Stimulated activated CD4-positive, alpha-beta T cell treated with anti-CD3 and anti-CD28 coated beads, Interleukin-4, amount 100 ng/mL, for 1 hour (primary cell): Measurements from ENCODE around the gene ENOSF1.

Experiments
- DNase-seq: peaks from one replicate; pipeline ENCODE4 v3.0.0-alpha.2; 2020

The ENOSF1 gene

DNA sequence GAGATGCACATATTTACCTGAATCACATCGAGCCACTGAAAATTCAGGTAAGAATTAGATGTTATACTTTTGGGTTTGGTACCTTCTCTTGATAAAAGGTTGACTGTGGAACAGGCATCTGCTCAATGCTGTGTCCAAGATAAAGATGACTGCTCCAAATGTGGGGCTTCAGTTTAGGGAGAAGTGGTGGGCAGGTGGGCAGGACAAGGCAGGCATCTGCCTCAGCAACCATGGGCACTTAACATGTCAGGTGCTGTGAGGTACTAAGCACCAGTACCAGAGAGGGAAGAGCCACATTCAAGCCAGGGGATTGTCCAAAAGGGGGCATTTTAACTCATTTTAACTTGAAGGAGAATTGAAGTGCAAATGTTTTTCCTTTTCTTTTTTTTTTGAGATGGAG, 41.0 kb downstream of the ENOSF1 start:
- DNase-seq: no peak

DNA sequence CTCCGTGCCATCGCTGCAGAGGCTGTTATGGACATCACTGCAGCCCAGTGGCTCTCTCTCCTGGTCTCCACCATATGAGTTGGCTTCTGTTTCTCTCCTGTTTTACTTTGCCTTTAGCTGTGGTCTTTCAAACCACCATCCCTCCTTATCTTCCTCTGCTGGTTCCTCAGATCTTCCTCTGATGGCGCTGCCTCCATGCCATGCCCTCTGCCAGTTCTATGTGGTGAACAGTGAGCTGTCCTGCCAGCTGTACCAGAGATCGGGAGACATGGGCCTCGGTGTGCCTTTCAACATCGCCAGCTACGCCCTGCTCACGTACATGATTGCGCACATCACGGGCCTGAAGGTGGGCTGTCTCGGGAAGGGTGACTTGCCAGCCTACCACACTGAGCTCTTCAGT, 41.9 kb downstream of the ENOSF1 start:
- DNase-seq: no peak

DNA sequence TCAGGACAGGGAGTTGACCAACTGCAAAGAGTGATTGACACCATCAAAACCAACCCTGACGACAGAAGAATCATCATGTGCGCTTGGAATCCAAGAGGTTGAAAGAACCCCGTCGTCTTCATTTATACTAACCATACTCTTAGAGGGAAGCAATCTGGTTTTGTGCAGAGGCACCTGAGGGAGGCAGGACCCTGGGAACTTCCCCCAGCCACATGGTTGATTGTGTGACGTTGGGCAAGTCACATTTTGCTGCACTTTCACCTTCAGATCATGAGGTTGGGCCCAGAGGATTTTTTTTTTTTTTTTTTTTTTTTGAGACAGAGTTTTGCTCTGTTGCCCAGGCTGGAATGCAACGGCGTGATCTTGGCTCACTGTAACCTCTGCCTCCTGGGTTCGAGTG, 43.4 kb downstream of the ENOSF1 start:
- DNase-seq: no peak

DNA sequence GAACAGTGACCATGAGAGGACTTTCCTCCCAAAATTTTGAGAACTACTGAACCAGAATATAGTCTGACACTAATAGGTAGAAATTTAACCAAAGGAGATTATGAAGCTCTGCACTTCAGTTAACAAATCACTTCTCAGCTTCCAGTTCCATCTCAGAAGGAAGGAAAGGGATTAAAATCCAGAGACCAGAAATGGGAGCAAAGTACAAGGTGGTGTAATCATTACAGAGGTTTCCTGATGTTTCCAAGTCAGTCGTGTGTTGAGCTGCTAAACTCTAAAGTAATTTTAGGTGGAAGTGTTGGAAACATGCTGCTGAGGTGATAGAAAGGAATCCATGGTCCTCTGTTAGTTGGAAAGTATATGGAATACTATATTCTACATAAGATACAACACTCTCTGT, 44.2 kb downstream of the ENOSF1 start:
- no peak for DNase-seq

DNA sequence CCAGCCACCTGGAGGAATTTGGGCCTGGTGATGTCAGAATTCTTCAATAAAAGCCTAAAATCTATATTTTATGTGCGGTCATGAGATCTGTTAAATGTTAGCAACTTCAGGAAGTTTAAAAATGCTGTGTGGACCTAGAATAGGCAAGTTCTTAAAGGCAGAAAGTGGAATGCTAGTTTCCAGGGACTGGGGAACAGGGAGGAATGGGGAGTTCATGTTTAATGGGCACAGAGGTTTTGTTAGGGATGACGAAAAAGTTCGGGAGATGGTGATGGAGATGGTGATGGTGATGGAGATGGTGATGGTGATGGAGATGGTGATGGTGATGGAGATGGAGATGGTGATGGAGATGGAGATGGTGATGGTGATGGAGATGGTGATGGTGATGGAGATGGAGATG, 45.8 kb downstream of the ENOSF1 start:
- DNase-seq: no peak

DNA sequence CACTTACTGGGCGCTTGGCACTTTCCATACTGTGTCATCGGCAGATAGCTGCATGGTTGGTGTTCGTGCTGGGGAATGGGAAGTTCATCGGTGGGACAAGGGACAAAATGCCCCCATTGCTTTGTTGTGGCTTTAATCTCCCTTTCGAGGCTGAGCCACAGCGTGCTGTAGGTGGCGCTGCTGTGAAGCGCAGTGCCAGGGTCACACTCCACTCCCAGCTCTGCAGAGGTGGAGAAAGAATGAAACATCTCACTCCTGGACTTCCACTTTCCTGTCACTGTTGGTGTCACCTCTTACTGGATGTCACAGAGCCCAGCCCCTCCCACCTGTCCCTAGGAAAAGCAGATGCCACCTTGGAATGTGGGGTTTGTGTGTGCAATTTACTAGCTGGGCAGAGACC, 46.3 kb downstream of the ENOSF1 start:
- no peak for DNase-seq

DNA sequence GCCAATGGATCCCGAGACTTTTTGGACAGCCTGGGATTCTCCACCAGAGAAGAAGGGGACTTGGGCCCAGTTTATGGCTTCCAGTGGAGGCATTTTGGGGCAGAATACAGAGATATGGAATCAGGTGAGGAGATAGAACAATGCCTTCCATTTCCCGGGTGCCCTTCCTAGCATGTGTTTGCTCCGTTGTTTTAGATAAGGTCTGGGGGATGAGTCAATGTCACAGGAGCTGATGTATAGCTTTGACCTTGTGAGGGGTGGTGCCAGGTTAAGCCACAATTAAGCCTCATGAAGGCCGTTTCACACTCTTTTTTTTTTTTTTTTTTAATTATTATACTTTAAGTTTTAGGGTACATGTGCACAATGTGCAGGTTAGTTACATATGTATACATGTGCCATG, 50.2 kb downstream of the ENOSF1 start:
- DNase-seq: no peak

DNA sequence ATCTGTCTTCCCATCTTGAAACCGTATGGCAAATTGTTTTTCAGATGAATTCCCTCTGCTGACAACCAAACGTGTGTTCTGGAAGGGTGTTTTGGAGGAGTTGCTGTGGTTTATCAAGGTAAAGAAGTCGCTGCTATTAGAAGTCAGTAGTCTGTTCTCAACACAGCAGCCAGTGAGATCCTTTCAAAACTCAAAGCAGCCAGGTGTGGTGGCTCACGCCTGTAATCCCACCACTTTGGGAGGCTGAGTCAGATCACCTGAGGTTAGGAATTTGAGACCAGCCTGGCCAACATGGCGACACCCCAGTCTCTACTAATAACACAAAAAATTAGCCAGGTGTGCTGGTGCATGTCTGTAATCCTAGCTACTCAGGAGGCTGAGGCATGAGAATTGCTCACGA, 52.8 kb downstream of the ENOSF1 start:
- no peak for DNase-seq

DNA sequence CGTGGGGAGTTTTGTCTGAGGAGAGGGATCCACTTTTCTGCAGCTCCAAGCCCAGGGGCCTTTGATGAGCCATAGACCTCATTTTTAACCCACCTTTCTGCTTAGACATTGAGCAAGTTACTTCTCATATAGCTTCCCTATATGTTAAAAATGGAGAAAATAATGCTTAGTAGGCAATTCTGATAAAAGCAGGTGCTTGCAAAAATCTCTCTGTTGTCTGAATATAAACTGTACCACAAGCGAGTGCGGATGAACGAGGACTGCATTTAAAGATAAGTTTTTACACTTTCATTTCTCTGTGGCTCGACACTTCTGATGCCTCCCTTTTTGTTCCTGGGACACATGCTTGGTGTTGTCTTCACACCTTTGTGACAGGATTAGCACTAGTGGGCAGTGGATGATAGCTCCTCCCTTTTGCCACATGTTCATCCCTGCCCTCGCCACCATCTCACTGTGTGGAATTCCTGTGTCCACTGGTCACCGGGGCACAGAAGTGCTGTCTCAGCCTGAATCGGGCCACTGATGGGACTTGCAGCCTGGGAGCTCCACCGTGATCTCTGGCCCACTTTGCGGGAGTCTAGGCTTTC, 53.4 kb downstream of the ENOSF1 start:
- no peak for DNase-seq

DNA sequence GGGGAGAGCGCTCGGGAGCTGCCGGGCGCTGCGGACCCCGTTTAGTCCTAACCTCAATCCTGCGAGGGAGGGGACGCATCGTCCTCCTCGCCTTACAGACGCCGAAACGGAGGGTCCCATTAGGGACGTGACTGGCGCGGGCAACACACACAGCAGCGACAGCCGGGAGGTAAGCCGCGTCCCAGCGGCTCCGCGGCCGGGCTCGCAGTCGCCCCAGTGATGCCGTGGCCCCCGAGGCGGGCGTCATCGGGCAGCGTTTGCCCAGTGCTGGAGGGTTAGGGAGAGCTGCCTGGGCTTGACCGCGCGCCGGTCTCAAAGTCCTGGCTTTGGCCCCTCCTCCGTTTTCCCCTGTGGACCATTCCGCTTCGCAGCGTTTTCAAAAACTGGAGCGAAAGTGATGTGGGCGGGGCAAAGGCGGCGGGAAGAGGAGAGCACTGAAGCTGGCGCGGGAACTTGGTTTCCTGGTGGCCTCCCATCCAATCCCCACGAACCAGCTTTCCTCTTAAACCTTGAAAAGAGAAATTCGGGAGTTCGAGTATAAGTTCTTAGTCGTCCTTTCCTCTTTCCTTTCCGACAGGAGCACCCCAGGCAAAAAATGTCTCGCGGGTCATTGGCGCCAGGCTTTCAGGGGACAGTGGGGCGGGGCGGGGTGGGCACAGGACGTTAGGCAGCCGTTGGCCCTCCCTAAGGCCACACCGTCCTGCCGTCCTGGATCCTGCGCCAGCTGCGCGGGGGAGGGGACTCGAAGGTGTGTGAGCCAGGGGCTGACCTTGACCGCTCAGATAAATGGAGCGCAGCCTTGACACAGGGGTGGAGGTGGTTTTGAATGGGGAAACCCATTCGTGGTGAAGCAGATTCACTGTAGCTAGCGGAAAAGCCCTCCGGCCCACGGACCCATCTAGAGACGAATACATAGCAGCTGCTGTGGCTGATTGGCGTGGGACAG, 54.2 kb downstream of the ENOSF1 start:
- peak; percentile 57 for DNase-seq

DNA sequence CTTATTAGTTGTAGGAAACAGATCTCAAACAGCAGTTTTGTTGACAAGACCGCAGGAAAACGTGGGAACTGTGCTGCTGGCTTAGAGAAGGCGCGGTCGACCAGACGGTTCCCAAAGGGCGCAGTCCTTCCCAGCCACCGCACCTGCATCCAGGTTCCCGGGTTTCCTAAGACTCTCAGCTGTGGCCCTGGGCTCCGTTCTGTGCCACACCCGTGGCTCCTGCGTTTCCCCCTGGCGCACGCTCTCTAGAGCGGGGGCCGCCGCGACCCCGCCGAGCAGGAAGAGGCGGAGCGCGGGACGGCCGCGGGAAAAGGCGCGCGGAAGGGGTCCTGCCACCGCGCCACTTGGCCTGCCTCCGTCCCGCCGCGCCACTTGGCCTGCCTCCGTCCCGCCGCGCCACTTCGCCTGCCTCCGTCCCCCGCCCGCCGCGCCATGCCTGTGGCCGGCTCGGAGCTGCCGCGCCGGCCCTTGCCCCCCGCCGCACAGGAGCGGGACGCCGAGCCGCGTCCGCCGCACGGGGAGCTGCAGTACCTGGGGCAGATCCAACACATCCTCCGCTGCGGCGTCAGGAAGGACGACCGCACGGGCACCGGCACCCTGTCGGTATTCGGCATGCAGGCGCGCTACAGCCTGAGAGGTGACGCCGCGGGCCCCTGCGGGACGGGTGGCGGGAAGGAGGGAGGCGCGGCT, 55.0 kb downstream of the ENOSF1 start, which contains the start of gene TYMS:
TYMS (plus strand) TSS at position 343 of the 690 bp plus-strand sequence; CDS start at position 433, 90 bp downstream.
- peak; percentile 40 for DNase-seq

DNA sequence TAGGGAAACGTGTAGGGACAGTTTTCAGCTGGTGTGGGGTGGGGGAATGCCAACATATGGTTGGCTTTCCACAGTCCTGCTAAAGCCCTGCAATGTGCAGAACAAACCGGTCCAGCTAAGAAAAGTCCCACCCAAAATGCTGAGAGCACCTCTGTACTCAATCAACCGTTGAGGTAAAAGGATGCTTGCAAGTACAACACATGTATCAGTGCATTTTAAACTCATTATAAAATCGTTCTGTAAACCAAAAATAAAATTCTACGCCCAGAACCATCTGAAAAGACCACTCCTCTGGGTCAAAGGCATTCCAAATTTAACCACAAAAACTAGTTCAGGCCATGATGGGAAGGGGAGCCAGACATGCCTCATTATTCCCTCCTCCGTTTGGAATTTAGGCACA, 57.0 kb downstream of the ENOSF1 start:
- DNase-seq: no peak

DNA sequence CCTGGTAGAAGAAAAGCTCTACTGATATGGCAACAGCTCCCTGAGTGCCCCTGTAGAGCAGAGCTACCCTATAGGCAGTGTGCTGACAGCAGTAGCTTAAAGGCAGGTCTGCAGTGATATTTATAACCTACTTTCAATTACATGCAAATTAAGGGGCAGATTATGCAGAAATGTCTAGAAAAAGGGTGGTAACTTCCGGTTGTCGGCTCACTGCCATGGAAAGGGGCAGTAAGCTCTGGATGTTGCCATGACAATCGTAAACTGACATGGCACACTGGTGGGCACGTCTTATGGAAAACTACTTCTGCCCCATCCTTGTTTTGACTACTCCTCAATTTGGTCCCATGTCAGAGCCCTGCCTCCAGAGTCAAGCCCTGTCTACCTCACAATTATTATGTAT, 57.8 kb downstream of the ENOSF1 start:
- no peak for DNase-seq

DNA sequence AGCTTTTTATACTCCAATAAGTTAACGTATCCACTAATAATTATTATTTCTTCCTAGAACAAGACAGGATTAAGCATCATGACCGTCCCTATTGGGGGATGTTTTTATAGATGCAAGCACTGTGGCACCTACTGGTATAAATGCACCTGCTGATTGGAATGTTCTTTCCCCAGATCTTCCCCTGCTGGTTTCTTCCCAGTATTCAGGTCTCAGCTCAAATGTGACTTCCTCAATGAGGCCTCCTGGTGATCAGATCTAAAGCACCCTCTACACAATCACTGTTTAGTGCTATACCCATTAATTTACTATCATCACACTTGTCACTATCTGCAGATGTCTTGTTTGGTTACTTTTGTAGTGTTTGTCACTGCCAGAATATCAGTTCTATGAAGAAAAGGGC, 58.9 kb downstream of the ENOSF1 start:
- no peak for DNase-seq

DNA sequence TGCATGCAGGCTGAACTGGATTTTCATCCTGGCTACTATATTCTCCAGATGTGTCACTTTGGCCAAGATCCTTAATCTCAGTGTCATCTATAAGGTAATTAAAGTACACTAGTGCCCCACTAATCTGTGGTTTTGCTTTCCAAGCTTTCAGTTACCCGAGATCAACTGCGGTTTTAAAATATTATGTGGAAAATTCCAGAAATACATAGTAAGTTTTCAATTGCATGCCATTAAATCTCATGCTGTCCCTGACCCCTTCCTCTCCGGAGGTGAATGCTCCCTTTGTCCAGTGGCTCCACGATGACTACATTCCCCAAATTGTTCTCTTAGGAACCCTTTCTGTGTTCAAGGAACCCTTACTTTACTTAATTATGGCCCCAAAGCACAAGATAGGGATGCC, 60.3 kb downstream of the ENOSF1 start:
- no peak for DNase-seq

DNA sequence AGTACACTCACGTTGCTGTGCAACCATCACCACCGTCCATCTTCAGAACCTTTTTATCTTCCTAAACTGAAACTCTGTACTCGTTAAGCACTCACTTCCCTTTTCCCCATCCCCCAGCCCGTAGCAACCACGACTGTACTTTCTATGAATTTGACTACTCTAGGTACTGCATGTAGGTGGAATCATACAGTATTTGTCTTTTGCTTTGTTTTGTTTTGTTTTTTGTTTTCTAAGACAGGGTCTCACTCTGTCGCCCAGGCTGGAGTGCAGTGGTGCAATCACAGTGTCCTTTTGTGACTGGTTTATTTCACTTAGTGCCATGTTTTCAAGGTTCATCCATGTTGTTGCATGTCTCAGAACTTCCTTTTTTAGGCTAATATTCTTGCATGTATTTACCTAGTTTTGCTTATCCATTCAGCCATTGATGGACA, 62.0 kb downstream of the ENOSF1 start:
- DNase-seq: no peak

DNA sequence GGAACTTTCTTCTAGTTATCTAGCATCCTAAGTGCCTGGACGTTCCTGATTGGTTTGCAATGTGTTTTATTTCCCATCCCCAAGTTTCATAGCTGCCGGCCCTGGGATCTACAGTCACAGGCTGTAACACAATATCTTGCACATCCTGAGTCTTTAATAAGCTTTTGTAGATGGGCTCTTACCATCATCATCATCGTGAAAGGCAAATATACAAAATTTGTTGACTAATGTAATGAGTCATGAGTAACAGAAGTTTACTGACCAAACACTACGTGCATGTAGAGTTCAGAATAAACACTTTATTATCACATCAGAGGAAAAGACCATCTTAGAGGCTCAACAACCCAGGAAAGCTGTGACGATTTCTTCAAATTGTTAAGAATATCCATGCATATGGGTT, 63.1 kb downstream of the ENOSF1 start:
- no peak for DNase-seq

DNA sequence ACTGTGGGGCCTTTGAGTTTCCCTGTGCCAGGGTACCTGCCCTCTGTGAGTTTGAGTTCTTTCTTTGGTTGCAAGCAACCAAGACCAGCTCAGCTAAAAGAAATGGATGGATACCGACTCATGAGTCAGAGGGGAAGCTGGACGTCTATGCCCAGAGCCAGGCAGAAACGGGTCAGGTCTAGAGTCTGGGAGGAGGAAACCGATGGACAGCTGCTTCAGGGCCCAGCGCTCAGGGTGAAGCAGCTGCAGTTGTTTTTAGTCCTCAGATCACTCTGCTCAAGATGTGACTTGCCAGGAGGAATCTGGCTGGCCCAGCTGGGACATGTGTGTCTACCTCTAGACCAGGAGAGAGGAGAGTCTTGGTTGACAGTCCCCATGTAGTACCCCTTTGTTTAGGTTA, 65.1 kb downstream of the ENOSF1 start:
- no peak for DNase-seq

DNA sequence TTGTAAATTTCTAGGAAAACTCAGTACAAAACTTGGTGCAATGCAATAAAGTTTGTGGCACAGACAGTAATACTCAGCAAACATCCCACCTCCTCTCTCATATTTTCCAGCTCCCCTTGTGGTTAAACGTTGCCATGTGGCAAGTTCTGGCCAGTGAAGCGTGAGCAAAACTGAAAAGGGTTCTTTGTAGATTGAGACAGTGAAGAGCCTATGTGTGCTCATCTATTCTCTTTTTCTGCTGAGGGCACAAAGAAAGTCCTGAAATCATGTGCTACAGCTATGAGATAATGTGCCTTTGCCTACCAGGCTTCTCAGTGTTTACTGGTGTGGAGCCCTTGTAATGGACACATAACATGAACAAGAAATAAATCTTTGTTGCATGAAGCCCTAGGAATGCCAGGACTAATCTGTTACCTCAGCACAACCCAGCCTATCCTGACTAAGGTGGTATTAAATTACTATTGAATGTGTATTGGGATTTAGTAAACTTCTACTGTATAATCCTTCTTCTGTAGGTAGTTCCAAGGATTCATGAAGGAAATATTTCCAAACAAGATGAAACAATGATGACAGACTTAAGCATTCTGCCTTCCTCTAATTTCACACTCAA, 67.9 kb downstream of the ENOSF1 start:
- DNase-seq: no peak

DNA sequence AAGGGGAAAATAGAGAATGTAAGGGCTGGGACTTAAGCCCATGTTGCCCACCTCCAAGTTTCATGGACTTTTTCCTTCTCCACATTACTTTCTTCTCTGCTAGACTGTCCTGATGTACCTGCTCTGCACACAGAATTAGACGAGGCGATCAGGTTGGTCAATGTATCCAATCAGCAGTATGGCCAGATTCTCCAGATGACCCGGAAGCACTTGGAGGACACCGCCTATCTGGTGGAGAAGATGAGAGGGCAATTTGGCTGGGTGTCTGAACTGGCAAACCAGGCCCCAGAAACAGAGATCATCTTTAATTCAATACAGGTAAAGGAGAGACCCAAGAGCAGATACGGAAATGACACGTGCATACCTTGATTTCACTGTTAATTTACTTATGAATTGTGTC, 71.2 kb downstream of the ENOSF1 start:
- no peak for DNase-seq

DNA sequence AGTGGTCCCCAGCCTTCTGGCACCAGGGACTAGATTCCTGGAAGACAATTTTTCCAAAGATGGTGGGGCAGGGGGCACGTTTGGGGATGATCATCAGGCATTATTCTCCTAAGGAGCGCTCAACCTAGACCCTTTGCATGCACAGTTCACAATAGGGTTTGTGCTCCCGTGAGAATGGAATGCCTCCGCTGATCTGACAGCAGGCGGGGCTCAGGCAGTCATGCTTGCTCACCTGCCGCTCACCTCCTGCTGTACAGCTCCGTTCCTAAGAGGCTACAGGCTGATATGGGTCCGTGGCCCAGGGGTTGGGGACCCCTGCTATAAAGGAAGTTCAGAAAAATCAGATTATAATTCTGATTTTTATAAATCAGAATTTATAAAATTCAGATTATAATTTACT, 77.3 kb downstream of the ENOSF1 start:
- no peak for DNase-seq

DNA sequence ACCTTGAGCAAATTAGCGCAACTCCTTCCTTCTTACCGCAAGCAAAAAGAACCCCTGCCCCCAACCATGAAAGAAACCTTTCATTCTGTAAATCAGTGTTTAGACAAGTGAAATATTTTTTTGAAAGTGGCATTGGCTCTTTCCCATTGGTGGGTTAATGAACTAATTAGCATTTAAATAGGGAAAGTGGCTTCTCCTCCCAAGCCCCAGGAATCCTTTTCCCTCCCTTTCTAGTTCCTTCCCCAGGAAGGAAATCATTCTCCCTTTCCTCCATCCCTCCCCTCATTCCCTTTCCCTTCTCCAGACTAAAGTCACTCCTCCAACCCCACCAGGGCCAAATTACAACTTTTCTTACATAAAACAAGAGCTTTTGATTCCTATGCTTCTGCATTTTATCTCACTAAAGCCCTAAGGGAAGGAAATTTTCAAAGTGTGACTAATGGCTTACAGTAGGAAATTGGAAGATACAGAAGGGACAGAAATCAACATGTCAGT, 77.8 kb downstream of the ENOSF1 start:
- DNase-seq: no peak

DNA sequence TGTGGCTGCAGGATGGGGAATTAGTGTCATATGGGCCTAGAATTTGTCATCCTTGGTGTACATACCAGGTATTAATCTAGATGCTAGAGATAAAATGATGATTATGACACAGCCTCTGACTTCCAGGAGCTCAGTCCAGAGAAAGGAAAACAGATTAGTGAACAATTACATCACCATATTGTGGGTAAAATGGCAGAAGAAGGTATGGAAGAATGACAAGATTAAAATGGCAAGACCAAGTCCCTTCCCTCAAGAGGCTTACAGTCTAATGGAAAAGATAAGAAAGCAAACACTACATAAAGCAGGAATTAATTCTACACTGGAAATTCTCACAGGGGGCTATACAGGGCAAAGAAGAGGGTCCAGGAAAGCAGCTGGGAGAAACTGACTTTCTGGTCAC, 80.9 kb downstream of the ENOSF1 start:
- DNase-seq: no peak
